ENCODE measurements around the gene NAV2.

DNA sequence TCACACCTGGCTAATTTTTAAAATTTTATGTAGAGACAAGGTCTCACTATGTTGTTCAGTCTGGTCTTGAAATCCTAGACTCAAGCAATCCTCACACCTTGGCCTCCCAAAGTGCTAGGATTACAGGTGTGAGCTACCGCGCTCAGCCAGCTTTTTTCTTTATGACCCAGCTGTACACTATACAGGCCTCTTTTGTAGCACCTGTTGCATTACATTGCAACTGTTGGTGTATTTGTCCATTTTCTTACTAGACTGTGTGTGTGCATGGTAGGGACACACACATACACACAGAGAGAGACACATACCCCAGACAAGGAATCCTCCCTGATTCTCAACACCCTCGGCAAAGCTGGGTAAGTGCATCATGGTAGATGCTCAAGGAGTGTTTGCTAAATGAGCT lies 61.7 kb downstream of the NAV2 start:
- TF ChIP-seq CTCF (conservative IDR thresholded peaks at IDR 0.05) (no peak), EZH2 (IDR thresholded peaks at IDR 0.05; ENCODE audit: low read depth) (no peak)

Data from PC-9 (cell line).